Retinal pigment epithelial cell (primary cell): Measurements from ENCODE around the gene ESAM.

Experiments used
- DNase-seq: peaks from one replicate; pipeline ENCODE4 v3.0.0-alpha.2; 2010; ENCODE audit warnings: low read depth
- H3K4me3 ChIP-seq: 2 replicates; pipeline ENCODE4 v1.5.1; 2011; ENCODE audit warnings: mild to moderate bottlenecking, low read length, control low read depth, moderate library complexity
- TF ChIP-seq, protein P1 (sequence below): conservative IDR thresholded peaks from 2 replicates; pipeline ENCODE4 v1.5.1; 2011; ENCODE audit warnings: low read depth, low read length, control low read depth, inconsistent platforms

Gene ESAM

DNA sequence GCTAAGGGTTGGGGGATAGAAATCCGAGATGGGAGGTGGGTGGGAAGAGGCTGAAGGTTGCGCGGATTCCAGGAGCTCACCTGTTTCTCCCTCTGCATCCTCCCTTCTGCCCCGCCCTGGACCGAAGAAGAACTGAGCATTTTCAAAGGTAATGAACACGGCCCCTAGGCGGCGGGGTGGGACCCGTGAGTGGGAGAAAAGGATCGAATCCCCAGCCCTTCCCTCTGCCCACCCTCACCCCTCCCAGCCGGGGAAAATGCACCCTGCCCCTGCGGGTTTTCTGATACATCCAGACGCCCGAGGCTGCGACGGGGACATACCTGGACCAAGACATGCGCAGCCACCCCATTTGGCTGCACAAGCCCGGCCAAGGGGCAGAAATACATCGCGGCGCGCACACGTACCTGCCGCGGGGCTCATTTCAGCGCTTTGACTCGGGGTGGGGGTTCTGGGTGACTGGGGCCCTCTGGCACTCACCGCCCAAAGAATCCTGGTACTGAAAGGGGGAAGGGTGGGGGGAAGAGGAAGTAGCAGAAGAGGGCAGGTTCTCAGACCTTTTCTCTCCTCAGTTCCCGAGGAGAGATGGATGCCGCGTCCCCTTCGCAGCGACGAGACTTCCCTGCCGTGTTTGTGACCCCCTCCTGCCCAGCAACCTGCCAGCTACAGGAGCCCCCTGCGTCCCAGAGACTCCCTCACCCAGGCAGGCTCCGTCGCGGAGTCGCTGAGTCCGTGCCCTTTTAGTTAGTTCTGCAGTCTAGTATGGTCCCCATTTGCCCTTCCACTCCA is 16.1 kb downstream of the ESAM start:
- peak overlapping the region; percentile 67 for H3K4me3 ChIP-seq
- no peak for DNase-seq
- TF ChIP-seq, protein P1, sequence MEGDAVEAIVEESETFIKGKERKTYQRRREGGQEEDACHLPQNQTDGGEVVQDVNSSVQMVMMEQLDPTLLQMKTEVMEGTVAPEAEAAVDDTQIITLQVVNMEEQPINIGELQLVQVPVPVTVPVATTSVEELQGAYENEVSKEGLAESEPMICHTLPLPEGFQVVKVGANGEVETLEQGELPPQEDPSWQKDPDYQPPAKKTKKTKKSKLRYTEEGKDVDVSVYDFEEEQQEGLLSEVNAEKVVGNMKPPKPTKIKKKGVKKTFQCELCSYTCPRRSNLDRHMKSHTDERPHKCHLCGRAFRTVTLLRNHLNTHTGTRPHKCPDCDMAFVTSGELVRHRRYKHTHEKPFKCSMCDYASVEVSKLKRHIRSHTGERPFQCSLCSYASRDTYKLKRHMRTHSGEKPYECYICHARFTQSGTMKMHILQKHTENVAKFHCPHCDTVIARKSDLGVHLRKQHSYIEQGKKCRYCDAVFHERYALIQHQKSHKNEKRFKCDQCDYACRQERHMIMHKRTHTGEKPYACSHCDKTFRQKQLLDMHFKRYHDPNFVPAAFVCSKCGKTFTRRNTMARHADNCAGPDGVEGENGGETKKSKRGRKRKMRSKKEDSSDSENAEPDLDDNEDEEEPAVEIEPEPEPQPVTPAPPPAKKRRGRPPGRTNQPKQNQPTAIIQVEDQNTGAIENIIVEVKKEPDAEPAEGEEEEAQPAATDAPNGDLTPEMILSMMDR = peak; percentile 42

DNA sequence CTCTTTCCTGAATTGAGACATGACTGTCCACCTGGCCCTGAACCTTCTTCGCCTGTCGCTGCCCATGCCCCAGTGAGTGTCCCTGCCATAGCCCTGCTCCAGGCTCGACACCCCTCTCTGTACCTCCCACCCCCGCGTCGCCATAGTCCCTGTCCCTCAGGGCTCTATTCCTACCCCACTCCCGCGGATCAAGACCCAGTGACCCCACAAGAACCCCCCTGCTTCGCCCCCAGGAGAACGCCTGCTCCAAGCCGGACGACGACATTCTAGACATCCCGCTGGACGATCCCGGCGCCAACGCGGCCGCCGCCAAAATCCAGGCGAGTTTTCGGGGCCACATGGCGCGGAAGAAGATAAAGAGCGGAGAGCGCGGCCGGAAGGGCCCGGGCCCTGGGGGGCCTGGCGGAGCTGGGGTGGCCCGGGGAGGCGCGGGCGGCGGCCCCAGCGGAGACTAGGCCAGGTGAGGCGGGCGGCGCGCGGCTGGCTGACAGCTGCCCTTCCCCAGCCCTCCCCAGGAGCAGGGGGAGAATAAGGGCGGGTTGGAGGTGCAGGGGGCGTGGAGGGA is 16.7 kb downstream of the ESAM start:
- TF ChIP-seq, protein P1 = no peak
- peak overlapping the region; percentile 67 for H3K4me3 ChIP-seq
- no peak for DNase-seq

DNA sequence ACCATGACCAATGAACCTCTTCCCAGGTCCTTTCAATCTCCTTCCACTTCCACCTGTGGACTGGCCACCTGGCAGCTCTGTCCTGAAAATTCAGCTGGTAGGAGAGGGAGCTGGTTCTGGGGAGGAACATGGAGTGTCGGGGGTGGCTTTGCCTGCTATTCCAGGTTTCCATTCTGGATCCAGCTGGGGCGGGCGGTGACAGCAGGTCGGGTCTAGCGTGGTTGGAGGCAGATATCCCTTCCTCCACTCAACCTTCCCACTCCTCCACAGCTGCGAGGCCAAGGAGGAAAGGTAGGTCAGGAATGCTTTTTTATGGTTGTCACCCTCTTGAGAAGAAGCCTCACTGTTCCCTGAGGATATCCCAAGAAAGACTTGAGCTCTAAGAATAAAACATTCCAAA is 19.0 kb downstream of the ESAM start:
- no peak for DNase-seq
- no peak overlapping the region for H3K4me3 ChIP-seq
- TF ChIP-seq, protein P1 = no peak

DNA sequence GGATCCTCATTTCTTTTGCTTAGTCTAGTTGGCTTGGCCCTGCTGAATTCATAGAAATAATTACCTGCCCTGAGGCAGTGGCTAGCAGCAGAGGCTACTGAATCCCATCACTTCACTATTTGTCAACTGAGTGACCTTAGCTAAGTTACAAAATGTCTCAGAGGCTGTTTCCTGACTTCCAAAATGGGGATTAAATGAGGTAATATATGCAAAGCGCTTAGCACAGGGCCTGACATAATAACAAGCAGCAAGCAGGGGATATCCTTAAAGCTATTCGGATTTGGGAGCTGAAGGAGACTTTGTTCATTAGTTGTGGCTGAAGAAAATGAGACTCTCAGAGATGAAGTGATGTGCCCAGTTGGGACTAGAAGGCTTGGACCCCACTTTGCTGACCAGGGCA is 19.5 kb downstream of the ESAM start:
- H3K4me3 ChIP-seq = no peak overlapping the region
- TF ChIP-seq, protein P1 = no peak
- DNase-seq = no peak

DNA sequence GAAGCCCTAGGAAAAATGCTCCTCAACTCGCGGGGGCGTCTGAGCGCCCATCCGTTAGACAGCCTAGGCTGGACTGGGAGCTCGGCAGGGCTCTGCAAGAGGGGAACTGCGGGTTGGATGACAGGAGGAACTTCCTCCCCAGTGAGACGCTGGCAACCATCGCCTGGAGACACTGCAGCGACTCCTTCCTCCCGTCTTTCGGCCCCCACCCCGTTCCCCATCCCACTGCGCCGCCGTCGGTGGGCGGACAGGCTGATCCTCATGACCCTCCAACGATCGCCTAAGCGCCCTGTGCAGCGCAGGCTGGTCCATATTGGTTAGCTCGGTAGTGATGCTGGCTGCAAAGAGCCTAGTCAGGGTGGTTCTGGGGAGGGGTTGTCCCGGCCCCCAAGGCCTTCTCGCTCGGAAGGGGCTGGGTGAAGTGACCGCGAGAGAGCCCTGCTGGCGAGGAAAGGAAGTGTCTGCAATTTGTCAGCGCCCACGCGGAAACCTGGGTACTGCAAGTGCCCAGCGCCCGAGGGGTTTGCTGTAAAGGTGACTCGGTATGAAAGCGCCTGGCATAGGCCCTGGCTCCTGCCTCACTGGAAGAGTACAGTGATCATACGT is 21.7 kb downstream of the ESAM start:
- DNase-seq = no peak
- TF ChIP-seq, protein P1 = peak; percentile 45
- peak overlapping the region; percentile 53 for H3K4me3 ChIP-seq

DNA sequence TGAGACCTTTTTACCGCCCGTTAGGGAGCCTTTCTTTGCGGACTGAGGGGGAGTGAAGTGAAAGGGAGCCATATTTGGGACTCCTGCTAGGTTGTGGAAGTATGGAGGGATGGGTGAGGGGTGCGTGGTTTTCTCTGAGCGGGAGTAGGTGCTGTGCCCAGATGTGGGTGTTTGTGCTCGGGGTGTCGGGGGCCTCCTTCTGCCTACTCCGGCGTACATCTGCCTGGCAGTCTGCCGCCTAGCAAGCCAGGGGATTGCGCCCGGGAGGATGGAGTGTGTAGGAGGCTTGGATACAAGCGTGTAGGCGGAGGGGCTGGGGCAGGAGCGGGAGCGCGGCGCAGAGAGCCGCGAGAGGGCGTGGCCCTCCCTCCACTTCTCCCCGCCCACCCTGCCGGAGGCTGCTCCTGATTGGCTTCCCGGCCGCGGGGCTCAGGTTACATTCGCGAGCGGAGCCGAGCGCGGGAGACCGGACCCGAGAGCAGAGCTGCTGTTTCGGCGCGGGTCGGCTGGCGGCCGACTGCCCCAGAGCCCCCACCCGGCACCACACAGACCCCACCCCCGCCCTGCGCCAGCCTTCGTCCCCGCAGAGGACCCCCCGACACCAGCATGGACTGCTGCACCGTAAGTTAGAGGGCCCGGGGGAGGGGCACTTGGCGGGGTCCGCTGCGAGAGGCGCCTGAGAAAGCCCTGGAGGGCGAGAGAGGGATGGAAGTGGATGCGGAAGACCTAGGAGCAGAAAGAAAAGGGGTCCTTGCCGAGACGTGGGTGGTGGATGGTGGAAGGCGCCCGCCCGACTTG is 22.4 kb downstream of the ESAM start, which contains the start of gene NRGN:
TSS of gene NRGN (plus strand) at position 464 of the 798 bp plus-strand sequence. CDS start at position 607, 143 bp downstream.
- TF ChIP-seq, protein P1 = no peak
- peak within 1 kb of the TSS; percentile 53 for H3K4me3 ChIP-seq
- peak; percentile 52 for DNase-seq
